HUDEP-2 (cell line): ENCODE results near the gene AIP.
A peak's percentile ranks its signal among the peaks of the same experiment; 100 is the strongest.

Experiments used
- DNase-seq, 76 experiments: peaks; one replicate each; lab custom pipeline; 2025; ENCODE audit not compliant: unreplicated experiment in 76 of 76; lab: John Stamatoyannopoulos, UW

Gene AIP

DNA sequence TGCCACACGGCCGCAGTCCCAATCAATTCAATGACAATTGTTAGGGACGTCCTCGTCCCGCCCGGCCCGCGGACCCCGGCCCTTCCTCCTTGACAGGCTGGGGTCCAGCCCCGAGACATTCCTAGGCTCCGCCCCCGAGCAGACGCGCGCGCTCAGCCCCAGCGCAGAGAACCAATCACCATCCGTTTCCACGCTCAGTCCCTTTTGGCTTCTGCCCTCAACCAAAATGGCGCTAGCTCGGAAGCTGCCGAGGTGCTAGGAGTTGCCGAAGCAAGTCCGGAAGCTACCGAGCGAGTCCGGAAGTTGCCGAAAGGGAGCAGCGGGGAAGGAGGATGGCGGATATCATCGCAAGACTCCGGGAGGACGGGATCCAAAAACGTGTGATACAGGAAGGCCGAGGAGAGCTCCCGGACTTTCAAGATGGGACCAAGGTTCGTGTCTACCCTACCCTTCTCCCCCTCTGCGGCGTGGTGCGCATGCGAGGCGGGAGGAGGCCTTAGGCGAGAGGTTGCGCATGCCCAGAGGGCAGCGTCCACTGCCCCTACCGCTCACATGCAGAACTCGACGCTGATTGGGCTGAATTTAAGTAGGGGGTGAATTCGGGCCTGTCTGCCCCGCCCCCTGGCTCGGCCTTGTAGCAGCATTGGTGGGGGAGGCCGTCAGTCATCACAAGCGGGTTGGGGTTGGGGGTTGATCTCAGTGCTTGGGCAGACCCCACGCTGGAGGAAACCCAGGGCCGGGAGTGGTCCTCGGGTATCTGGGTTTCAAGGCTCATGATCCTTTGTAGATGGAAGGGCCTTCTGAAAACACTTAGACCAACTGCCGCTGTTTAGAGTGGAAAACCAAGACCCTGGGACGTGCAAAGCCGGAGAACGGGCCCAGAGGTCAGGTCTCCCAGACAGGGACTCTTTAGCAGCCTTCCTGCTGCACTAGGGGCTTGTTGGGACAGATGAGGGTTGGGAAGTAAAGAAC lies at the start of gene AIP:
Gene AIP, plus strand, starts transcription at position 200 of the 972 bp plus-strand sequence. Its CDS starts 133 bp downstream, at position 333.
- DNase-seq = peak; percentile 37 to 98 (median 95)

DNA sequence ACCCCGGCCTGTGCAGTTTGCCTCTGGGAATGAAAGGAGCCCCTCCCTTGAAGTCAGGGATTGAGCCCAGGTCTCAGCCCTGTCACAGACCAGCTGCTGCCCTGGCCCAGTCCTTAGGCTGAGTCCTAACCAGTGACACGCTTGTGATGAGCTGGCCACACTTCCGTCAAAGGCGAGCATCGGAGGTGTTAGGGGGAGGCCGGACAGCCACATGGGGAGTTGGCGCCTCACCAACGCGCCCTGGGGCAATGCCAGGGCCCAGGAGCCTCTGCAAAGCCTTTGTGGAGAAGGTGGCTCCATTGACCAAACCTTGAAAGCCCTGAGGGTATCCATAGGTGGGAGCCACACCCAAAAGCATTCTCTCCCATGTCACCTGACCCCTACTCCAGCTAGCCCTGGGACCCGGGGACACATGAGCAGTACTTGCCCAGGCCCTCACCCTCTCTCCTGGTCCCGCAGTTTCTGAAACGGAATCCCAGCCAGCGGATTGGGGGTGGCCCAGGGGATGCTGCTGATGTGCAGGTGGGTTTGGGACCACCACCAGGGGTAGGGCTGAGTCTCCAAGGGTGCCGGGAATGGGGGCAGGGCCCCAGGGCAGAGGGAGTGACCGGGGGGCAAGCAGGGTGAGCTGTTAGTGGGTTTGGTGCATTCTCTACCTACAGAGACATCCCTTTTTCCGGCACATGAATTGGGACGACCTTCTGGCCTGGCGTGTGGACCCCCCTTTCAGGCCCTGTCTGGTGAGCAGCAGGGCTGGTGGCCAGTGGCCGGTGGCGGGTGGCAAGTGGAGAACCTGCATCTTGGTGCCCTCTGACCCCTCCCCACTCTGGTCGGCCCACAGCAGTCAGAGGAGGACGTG lies 49.1 kb upstream of the AIP start:
- DNase-seq = no peak

DNA sequence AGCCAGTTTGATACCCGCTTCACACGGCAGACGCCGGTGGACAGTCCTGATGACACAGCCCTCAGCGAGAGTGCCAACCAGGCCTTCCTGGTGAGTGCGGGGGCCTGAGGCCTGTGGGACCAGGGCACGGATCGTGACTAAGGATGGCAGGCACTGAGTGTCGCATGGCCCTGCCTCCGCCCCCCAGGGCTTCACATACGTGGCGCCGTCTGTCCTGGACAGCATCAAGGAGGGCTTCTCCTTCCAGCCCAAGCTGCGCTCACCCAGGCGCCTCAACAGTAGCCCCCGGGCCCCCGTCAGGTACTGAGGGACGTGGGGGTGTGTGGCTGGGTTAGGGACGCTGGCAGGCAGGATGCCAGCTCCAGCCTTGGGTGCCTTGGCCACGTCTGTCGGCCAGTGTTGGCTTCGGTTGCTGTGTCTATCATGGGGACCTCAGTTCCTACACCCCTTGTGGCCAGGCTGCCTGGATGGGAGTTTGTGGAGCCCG lies 48.4 kb upstream of the AIP start:
- no peak for DNase-seq

DNA sequence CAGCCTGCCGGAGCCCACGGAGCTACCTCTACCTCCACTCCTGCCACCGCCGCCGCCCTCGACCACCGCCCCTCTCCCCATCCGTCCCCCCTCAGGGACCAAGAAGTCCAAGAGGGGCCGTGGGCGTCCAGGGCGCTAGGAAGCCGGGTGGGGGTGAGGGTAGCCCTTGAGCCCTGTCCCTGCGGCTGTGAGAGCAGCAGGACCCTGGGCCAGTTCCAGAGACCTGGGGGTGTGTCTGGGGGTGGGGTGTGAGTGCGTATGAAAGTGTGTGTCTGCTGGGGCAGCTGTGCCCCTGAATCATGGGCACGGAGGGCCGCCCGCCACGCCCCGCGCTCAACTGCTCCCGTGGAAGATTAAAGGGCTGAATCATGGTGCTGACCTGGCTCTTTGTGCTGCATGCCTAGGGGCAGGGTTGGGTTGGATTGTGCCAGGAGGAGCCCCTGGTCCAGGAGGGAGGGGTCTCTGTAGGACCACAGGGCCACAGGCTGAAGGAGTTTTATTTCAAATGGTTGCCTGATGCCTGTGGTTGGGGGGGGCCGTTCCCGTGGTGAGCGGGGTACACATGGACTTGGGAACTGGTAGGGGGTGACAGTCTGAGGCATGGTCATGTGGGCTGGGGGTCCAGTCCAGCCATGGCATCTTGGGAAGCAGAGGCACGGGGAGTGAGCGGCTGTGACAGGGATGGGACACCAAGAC lies 47.6 kb upstream of the AIP start:
- no peak for DNase-seq

DNA sequence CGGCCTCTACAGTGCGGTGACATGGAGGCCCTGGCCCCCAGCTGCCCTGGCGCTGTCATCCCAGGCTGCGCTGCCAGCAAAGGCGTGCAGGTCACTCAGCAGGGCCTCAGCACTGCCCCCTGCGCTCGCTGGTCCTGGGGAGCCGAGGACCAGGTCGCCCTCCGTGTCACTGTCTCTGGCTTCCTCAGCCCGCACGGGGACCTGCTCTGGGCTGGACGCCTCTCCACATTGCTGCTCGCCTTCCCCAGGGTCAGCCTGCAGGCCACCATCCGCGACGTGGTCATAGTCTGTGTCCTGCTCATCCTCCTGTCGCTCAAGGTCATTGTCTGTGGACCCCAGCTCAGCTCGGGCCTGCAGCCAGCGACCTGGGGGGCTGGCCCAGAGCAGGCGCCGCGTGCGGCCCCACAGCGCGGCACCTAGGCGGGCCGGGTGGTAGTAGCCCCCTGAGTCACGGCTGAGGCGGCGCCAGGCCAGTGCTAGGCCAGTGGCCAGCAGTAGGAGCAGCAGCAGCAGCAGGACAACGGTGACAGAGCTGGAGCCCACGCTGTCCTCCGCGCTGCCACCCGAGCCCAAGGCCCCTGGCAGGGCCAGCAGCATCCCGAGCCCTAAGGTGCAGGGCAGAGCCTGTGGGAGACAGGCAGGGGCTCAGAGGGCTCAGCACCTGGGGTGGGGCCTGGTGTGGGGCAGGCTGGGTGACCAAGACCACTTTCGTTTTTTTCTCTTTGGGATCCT lies 46.9 kb upstream of the AIP start:
- DNase-seq = no peak

DNA sequence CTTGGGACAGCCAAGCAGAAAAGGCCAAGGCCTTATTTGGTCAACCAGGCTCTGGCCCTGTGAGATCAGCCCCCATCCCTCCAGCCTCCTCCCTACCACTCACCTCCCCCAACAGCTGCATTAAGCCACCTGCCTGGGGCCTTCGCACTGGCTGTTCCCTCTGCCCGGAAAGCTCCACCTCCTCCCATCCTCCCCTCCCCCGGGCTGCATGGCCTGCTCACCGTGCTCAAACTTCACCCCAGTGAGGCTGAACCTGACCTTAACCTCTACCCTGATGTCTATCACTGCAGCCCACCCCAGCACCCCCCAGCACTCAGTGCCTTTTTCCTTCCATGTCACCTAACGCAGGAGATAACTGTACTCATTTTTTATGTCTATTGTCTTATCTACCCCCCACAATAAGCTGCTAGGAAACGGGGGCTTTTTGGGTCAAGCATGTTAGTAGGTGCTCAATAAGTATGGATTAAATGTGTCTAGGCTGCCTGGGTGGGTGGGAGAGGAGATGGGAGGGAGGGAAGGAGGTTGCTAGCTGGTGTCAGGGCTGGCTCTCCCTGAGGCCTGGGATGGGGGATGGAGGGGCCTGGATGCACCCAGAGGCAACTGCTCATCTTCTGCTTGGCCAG lies 46.3 kb upstream of the AIP start:
- no peak for DNase-seq

DNA sequence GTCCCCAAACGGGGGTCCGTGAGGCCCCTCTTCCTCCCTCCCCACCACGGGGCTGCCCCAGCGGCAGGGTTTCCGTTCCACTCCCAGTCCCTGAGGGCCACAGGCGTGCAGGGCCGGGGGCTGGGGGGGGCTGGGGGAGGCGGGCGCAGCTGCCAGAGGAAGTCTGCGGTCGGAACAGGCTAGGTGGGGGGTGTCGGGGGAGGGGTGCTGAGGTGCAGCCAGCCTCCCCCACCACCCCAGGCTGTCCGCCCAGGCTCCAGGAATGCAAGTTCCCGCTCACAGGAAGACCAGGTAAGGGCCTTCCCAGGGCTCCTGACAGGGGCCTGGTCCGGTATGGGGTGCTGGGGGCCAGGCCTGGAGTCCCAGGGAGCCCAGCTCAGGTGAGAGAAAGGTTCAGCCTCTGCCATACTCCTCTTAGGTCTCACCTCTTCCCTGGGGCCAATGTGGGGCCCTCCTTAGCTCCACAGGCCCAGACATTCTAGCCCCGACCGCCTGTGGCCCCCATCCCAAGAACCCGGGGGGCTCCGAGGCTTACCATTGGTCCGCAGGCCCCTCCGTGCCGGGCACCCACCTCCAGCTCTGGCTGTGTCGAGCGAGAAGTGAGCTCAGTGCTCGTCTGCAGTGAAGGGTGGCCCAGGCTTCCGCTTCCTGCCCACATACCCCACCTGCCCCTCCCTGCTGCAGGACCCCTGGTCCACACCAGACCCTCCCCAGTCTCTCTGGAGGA lies 45.6 kb upstream of the AIP start, which contains the start of gene PTPRCAP:
Gene PTPRCAP, minus strand, starts transcription at position 601 of the 727 bp plus-strand sequence. Its CDS starts 63 bp downstream, at position 538.
- no peak for DNase-seq

DNA sequence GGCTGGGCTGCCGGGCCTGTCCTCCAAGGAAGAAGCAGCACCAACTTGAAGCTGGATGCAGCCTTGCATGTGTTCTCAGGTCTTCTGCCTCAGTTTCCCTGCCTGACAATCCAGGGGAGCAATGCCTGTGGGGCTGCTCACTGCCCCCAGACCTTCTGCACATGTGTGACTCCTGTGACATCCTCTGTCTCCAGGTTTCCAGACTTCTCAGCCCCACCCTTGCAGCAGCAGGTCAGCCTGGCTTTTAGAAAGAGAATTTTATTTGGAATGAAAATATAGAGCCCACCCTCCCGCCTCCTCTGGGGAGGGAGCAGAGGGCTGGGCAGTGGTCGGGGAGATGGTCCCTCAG lies 45.0 kb upstream of the AIP start:
- DNase-seq = no peak

DNA sequence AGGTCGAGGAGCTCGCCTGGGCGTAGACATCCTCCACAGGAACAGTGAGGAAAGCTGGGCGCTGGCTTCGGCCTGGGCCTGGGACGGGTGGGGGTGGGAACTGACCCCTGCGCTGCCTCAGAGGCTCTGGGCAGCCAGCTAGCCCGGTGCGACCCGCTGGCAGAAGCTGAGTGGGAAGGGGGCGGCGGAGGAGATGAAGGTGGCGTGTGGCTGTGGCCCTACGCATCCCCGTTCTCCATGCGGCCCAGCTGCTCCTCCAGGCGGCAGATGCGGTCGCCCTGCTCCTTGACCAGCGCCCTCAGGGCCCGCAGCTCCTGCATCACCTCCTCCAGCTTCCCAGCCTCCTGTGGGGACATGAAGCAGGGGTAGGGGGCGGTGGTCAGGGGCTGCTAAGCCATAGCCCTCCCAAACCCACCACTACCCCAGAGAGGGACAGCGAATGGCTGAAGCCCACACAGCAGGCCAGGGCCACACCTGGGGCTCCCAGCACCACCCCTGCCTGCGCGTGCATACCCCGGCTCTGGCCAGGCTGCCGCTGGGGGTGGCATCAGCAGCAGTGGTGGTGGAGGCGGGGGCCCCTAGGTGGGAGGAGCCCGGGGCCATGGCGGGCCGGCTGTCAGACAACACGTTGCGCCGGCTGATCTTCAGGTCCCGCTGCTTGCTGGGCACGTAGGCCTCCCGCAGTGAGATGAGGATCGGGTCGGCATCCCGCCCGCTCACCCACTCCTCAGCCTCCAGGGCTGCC lies 44.5 kb upstream of the AIP start:
- DNase-seq = no peak

DNA sequence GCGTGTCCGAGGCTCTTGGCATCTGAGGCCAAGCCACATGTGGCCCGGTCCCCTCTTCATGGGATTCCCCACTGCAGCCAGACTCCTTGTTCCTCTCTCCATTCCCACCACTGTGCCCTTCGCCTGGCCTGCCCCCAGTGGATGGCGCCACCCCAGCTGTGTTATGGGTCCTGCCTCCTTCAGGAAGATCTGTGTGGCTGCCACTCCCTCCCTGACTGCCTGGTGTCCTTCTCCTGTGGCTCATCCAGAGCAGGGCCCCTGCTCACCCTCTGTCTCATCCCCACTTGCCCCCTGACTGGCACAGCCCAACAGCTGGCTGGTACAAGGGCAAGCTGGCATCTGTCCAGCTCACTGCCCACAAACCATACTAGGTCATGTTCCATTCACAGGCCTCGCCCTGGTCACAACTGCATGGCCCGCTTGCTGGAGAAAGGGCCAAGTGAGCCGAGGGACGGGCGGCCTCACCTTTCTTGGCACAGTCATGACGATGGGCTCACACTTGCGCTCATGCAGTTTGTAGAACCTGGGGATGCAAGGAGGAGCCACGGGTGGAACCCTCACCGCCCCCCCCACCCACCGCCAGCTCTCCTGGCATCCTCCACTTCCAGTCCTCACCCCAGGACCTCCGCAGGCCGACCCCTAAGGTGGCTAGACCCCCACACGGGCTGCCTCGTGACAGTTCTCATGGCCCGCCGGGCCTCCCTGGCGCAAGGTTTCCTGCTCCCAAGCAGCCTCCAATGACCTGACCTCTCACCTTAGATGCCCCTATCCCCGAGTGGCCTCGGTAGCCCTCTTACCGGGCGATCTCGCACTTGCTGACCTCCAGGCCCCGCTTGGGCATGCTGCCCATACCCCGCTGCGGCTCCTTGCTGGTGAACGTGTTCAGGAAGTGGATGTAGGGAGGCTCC lies 43.3 kb upstream of the AIP start:
- peak in 36 of 76 experiments; percentile 4 to 56 (median 28) for DNase-seq

DNA sequence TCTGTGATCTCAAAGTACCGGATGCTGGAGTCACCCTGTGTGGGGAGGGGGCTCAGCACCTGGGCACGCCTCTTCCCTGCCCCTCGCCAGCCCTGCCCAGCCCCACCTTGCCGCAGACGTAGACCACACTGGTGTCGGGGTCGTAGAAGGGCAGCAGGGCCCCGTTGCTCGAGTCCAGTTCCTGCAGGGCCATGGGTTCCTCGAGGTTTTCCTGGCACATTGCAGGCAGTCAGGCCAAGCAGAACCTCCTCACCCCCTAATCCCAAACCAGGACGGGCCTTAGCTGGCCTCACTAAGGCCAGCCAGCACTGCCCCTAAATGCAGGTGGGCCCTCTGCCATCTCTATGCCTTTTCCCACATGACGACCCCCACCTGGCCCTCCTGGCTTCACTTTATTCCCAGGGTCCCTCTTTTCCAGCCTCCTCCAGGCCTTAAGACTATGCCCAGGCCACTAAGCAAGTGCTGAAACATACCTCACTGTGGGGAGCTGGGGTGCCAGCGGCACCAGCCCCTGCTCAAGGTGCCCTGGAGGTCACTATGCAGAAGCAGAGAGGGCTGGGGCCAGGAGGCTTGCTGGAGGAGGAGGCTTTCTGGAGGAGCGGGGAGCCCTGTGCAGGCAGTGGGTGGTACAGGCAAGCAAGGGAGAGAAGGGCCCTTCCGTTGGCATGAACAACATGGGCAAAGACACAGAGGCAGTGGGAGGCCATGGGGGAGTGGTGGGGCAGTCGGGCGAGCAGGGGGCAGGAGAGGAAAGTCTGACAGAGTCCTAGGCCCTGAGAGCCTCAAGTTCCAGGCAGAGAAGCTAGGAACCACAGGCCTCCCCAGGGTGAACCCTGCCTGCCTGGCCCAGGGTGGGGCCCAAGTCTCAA lies 42.4 kb upstream of the AIP start:
- DNase-seq = no peak

DNA sequence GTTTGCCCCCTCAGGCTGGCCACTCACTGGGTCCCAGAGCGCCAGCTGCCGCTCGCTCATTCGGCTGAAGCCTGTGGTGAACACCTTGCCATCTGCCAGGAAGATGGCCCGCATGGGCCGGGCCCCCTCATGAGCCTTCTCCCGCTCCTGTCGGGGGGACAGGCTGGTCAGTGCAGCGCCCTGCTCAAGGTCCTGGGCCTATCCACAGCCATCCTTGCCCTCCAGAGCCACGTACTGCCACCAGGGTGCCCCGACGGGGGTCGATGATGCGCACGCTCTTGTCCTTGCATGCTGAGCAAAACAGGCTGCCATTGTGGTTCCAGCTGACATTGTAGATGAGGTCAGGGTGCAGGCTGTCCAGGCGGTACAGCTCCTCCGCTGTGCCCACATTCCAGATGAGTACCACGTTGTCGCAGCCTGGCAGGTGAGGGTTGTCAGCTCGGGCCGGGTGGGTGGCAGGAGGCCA lies 41.7 kb upstream of the AIP start:
- peak in 1 of 76 experiments; percentile 10 for DNase-seq

DNA sequence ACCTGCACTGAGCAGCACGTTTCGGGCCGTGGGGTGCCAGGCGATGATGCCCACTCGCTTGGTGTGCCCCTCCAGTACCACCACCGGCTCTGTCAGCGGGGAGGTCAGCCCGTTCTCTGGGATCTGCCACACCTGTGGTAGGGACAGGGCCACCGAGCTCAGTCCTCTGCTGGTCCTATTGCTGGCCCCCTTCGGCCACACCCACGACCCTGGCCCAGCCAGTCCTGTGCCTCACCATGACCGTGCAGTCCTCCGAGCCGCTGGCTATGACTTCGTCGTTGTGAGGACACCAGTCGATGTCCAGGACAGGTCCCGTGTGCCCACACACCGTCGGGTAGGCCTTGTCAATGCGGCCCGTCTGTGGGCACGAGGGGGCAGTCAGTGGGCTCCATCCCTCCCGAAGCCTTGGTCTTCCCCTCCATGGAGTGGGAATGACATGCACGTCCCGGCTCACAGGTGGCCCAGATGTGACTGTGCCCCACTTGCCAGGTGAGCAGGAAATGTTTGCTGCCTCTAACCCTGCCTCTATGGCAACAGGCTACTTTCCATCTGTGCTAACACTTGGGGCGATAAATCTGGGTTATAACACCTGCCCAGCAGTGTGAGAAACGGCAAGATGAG lies 41.0 kb upstream of the AIP start:
- DNase-seq = no peak

DNA sequence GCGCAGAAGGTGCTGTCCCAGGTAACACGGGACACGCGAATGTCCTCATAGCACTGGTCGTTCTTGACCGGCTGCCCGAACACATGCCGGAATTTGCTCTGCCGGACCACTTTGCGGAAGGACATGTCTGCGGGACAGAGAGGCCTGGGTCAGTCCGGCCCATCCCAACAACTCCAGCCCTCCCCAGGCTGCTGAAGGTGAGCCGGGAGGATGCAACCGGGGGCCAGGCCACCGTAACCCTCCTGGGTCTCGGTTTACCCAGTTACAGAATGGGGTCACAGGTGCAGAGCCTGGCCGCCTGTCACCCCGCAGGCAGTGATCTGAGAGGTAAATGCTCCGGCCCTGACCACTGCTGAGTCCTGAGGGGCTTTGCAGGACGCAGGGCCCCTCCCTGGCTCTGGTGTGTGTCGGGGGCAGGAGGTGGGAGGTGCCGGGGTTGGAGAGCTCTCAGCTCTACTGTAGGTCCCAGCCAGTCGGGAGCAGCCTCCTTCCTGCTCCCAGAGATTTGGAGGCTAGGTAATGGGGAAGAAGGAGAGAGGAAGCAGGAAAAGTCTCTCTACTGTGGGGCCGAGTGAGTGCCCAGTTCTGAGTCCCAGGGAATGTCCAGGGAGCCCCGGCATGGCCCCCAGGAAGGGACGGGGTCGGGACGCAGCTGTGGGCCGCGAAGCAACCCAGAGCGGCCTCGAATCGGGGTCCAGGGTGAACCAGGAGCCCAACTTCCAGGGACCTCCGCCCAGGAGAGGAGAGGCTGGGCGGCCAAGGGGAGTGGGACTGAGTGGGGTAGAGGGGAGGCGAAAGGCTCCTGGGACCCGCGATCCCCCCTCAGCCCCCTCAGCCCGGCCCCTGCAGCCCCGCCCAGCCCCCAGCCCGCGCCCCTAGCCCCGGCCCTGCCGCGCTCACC lies 40.1 kb upstream of the AIP start:
- DNase-seq = no peak

DNA sequence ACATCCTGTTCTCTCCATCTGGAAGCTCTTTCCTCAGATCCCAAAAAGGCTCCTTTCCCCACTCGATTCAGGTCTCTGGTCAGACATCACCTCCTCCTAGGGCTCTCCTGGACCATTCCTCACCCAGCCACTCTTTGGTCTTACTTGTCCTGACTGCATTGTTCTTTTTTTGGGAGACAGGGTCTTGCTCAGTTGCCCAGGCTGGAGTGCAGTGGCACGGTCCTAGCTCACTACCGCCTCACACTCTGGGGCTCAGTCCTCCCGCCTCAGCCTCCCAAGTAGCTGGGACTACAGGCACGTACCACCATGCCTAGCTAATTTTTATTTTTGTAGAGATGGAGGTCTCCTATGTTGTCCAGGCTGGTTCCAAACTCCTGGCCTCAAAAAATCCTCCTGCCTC lies 37.3 kb upstream of the AIP start:
- DNase-seq = no peak
